Coronary artery (tissue), 2 donors: ENCODE results near the gene CCDC201.

Experiments
- DNase-seq: peaks from one replicate; pipeline ENCODE4 v3.0.0-alpha.2; 2017; ENCODE audit warnings: low spot score
- H3K27ac ChIP-seq, 2 donors: fragments of 200-600 bp; sonication (generic); one replicate each; pipeline ENCODE4 v1.5.1; 2016 to 2019
- H3K4me3 ChIP-seq: fragments of 200-600 bp; sonication (generic); 2 replicates; pipeline ENCODE4 v1.5.1; 2016; ENCODE audit warnings: mild to moderate bottlenecking, moderate library complexity
- CTCF ChIP-seq: fragments of 200-600 bp; sonication (generic); IDR thresholded peaks from one replicate; pipeline ENCODE4 v1.5.1; 2019; ENCODE audit warnings: antibody characterized with exemption

CCDC201 gene, protein sequence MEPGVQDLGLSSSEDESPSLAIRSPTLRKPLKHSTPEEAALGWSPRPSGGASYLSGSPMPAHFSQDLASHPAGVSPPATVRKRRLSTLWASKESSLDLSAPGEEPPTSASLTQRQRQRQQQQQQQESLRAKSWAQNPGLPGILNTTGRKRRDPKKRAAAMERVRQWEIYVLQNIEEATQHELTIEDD

DNA sequence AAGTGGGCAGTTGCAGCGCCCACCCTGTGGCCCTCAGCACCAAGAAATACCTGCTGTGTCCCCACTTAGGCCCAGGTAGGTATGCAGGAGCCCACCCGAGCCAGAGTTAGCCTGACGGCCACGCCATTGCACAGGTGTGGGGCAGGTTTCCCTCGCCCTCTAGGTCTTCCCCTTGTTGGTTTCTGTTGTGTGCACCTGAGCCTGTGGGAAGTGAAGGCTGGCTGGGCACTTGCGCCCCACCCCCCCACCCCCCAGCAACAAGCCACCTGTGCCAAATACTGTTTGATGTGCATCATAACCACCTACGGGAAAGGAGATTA lies at the start of gene CCDC201:
TSS of gene CCDC201 (minus strand) at position 48 of the 320 bp plus-strand sequence. CDS start 75 bp downstream, outside the sequence.
- Histone ChIP-seq H3K27ac (no peak within 1 kb of the TSS), H3K4me3 (no peak within 1 kb of the TSS)
- no peak for TF ChIP-seq CTCF
- no peak for DNase-seq

DNA sequence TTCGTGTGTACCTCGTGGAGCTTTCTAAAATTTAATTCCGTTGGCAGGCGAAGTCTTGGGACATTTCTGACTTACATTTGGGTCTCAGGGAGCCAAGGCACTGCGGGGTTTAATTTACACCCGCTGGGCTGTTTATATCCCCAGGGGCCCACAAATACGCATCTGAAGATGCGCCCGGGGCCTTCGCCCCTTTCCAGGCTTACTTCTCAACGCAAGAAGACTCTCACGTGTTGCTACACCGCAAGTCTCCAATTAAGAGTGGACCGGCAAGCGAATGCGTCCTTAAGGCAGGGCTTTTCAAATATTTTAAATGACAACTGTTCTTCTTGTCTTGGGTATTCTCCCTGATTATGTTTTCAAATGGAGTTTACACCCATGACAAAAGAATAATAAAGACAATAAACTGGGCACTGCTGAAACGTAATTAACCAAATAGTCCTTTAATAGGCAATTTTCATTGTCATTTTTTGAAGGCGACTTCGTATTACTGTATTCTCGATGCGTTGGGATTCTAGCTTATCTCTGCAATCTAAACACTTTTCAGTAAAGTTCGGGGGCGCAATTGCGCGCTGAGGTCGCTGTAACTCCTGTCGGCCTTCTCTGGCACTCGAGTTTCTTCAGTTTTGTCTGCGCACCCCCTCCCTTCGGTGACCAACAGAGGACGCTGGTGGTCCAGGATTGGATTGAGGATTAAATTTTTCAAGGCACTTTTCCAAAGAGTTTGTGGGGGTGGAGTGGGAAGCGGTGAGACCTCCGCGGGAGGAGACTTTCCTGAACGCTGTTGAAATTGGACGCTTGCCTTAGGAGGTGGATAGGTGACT lies 49.0 kb upstream of the CCDC201 start:
- H3K4me3 ChIP-seq, result peak overlapping the region; percentile 79
- peak; percentile 87 for TF ChIP-seq CTCF
- H3K27ac ChIP-seq, result peak overlapping the region; percentile 8 to 53
- no peak for DNase-seq

GRCh38 chr7:45921381-45921698 lies 48.5 kb upstream of the CCDC201 start:
- no peak for TF ChIP-seq CTCF
- peak overlapping the region; percentile 79 for H3K4me3 ChIP-seq
- no peak for DNase-seq
- peak overlapping the region; percentile 8 to 53 for H3K27ac ChIP-seq

- peak within 1 kb of the TSS; percentile 79 for H3K4me3 ChIP-seq
- DNase-seq, result no peak
- peak within 1 kb of the TSS; percentile 8 to 53 for H3K27ac ChIP-seq
- no peak for TF ChIP-seq CTCF
Observed at GRCh38 chr7:45920502-45921380, 47.9 kb upstream of the CCDC201 start, which contains the start of gene IGFBP3. Gene IGFBP3, minus strand, starts transcription at chr7:45921272. Its CDS starts 132 bp downstream, at chr7:45921140.

DNA sequence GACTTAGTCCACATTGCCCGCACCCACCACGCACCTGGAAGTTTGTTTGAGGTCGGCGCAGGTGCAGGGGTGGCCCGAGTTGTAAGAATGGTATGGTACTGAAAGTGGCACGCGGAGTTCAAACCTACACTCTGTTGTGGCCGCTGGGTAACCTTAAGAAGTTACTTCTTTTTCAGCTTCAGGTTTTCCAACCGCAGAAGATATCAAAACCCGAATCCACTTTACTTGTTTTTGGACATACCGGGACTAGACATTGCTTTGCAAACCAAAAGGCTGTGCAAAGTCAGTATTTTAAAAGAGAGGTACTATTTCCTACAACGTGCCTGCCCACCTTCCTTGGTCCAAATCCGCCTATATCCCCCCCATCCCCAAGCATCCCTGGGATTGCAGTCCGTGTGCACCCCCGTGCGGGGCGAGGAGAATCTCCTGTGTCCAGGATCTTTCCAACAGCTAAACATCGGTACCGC lies 47.1 kb upstream of the CCDC201 start:
- no peak for DNase-seq
- no peak for TF ChIP-seq CTCF
- Histone ChIP-seq H3K4me3 (peak overlapping the region; percentile 79), H3K27ac (peak overlapping the region in 1 of 2 donors; percentile 25)

DNA sequence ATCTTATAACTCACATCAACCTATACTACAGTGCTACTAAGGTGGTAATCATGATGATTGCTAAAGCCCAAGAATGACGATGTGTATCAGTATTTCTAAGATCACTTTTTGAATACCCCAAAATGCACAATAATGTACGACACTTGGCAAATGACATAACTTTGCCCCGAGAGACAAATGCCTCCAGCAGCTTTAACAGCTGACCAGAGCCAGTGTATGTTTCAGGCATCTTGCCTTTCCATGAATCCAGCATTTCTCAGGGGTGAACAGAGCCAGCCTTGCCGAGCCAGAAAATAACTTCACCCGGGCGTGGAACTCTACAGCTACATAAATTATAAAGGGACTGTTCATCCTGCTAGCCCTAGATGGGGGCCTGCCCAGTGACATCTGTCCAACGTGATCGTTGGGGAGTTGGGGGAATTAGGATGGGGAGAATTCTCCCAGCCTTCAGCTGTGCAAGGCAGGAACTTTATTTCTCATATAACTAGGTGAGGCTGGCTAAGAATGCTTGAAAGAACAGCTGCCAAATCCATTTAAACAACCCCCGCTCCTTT lies 46.4 kb upstream of the CCDC201 start:
- TF ChIP-seq CTCF, result no peak
- H3K4me3 ChIP-seq, result peak overlapping the region; percentile 79
- peak overlapping the region in 1 of 2 donors; percentile 25 for H3K27ac ChIP-seq
- DNase-seq, result no peak
